PC-9 (cell line): ENCODE data around the gene EFHC1.

ENCODE experiments used
- CTCF ChIP-seq: fragments of 200-600 bp; sonication (generic); conservative IDR thresholded peaks from 2 replicates; pipeline ENCODE4 v1.6.1; 2017; ENCODE audit warnings: mixed run types, antibody characterized with exemption, mild to moderate bottlenecking, moderate library complexity
- EZH2 ChIP-seq: fragments of 200-600 bp; sonication (generic); IDR thresholded peaks from 2 replicates; pipeline ENCODE4 v1.8.0; 2017; ENCODE audit warnings: antibody characterized with exemption, low read depth

GRCh38 chr6:52568320-52568719 is 148.2 kb downstream of the EFHC1 start:
- TF ChIP-seq CTCF: no peak
- no peak for TF ChIP-seq EZH2
